Fibroblast of lung (primary cell): Measurements from ENCODE around the gene FSIP1. TPM values are rescaled to one million over a fixed set of nuclear protein-coding genes. Genes with fewer than 3 reads are reported as not detected.
A peak's percentile ranks its signal among the peaks of the same experiment; 100 is the strongest.

Experiments used
- DNase-seq, 2 donors: peaks; one replicate each; pipeline versions ENCODE4 v3.0.0 to v3.0.0-alpha.2; 2010; ENCODE audit warnings: low read depth in 2 of 2
- H2AFZ ChIP-seq: 2 replicates; pipeline ENCODE4 v1.5.1; 2012; ENCODE audit warnings: low read length, control low read depth, inconsistent platforms
- H3K27ac ChIP-seq: 2 replicates; pipeline ENCODE4 v1.5.1; 2011; ENCODE audit warnings: low read length, control low read depth; ENCODE audit not compliant: insufficient read depth
- H3K27me3 ChIP-seq: 2 replicates; pipeline ENCODE4 v1.5.1; 2011; ENCODE audit warnings: mild to moderate bottlenecking, low read length; ENCODE audit not compliant: control insufficient read depth, insufficient read depth
- H3K36me3 ChIP-seq: 2 replicates; pipeline ENCODE4 v1.5.1; 2011; ENCODE audit warnings: low read length; ENCODE audit not compliant: control insufficient read depth, insufficient read depth
- H3K4me1 ChIP-seq: 2 replicates; pipeline ENCODE4 v1.5.1; 2011; ENCODE audit warnings: low read length; ENCODE audit not compliant: control insufficient read depth, insufficient read depth; ENCODE audit errors: extremely low read depth
- H3K4me2 ChIP-seq: 2 replicates; pipeline ENCODE4 v1.5.1; 2011; ENCODE audit warnings: low read length, control low read depth; ENCODE audit not compliant: insufficient read depth; ENCODE audit errors: extremely low read depth
- H3K4me3 ChIP-seq, 4 experiments: fragments of 200-600 bp in 1 of 4; sonication (generic) in 1 of 4; replicated peaks in 1 of 4; 2 replicates each; pipeline ENCODE4 v1.5.1; 2011 to 2016; ENCODE audit warnings: low read length in 4 of 4, low read depth in 3 of 4, mild to moderate bottlenecking in 3 of 4, control low read depth in 2 of 4, inconsistent platforms in 1 of 4, mixed read lengths in 1 of 4; ENCODE audit not compliant: insufficient read depth in 1 of 4; ENCODE audit errors: control extremely low read depth in 1 of 4
- H3K79me2 ChIP-seq: 2 replicates; pipeline ENCODE4 v1.5.1; 2012; ENCODE audit warnings: mild to moderate bottlenecking, low read length, inconsistent platforms; ENCODE audit not compliant: control insufficient read depth, insufficient read depth
- H3K9ac ChIP-seq: 2 replicates; pipeline ENCODE4 v1.5.1; 2011; ENCODE audit warnings: mild to moderate bottlenecking, low read length, control low read depth; ENCODE audit not compliant: insufficient read depth
- H3K9me3 ChIP-seq: 2 replicates; pipeline ENCODE4 v1.5.1; 2012; ENCODE audit warnings: low read depth, low read length; ENCODE audit not compliant: control insufficient read depth, insufficient read depth
- H4K20me1 ChIP-seq: 2 replicates; pipeline ENCODE4 v1.5.1; 2011; ENCODE audit warnings: low read length; ENCODE audit not compliant: control insufficient read depth, insufficient read depth; ENCODE audit errors: extremely low read depth
- CTCF ChIP-seq, 2 donors: IDR thresholded peaks in 1 of 2; conservative IDR thresholded peaks in 1 of 2; 1 replicate in 1 of 2; 2 replicates in 1 of 2; pipeline ENCODE4 v1.5.1; 2011 to 2012; ENCODE audit warnings: low read length in 2 of 2, control low read depth in 1 of 2, inconsistent platforms in 1 of 2, low read depth in 1 of 2, mild to moderate bottlenecking in 1 of 2
- EZH2 ChIP-seq: IDR thresholded peaks from 2 replicates; pipeline ENCODE4 v1.5.1; 2012; ENCODE audit warnings: low read length, control low read depth, mild to moderate bottlenecking; ENCODE audit errors: missing control alignments
- polyA plus RNA-seq, 2 donors: library from polyadenylated mRNA; depleted of rRNA in 1 of 2; stranded (reverse) in 1 of 2; unstranded in 1 of 2; fragments of >200 nt; gene quantifications; 2 replicates each; pipeline ENCODE4 v1.2.1, GENCODE V29; 2011 to 2012; ENCODE audit warnings: missing spikeins in 1 of 2
- total RNA-seq: library from RNA; depleted of rRNA; stranded (reverse); fragments of >200 nt; gene quantifications from 2 replicates; pipeline ENCODE4 v1.2.1, GENCODE V29; 2014

The FSIP1 gene
- total and polyA plus RNA-seq, 2 donors (not counting 1 experiment from before 2014, with no cell fraction given) = 0.50 to 5.1 TPM

DNA sequence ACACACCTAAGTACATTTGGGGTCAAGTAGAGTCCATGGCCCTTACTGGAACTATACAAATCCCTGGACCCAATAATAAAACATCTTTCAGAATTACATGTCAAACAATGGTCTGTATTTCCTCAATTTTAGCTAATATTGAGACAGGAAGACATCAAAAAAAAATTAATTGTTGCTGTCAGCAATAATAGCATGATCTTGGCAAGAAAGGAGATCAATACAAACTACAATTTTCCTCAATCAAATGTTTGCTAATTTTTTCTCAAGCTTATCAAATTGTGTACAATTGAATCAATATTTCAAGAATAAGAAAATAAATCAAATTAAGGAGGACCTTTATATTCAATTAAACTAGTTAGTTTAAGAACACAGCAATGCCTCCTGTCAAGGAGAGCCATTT is 62.6 kb downstream of the FSIP1 start:
- Histone ChIP-seq H3K9ac (no peak overlapping the region), H3K27ac (no peak overlapping the region), H4K20me1 (no peaks in the 10 kb centered on the region), H3K27me3 (no peaks in the 10 kb centered on the region), H3K4me3 (no peak overlapping the region), H3K4me2 (no peak overlapping the region), H2AFZ (no peak overlapping the region), H3K4me1 (no peaks in the 10 kb centered on the region), H3K79me2 (no peaks in the 10 kb centered on the region), H3K36me3 (no peaks in the 10 kb centered on the region), H3K9me3 (no peaks in the 10 kb centered on the region)
- TF ChIP-seq CTCF (conservative IDR thresholded peaks at IDR 0.05 in 1 of 2, IDR thresholded peaks at IDR 0.05 in 1 of 2; ENCODE audit: low read depth in 1 of 2, low read length in 2 of 2) = no peak
- no peak for TF ChIP-seq EZH2
- DNase-seq = no peak

- H4K20me1 ChIP-seq = no peaks in the 10 kb centered on the region
- no peak for TF ChIP-seq CTCF (conservative IDR thresholded peaks at IDR 0.05 in 1 of 2, IDR thresholded peaks at IDR 0.05 in 1 of 2; ENCODE audit: low read depth in 1 of 2, low read length in 2 of 2)
- TF ChIP-seq EZH2 = no peak
- no peak overlapping the region for H2AFZ ChIP-seq
- H3K9me3 ChIP-seq = no peaks in the 10 kb centered on the region
- no peaks in the 10 kb centered on the region for H3K79me2 ChIP-seq
- H3K9ac ChIP-seq = no peak overlapping the region
- no peaks in the 10 kb centered on the region for H3K36me3 ChIP-seq
- DNase-seq = peak in 1 of 2 donors; percentile 10
- H3K4me3 ChIP-seq = no peak overlapping the region
- H3K27me3 ChIP-seq = no peaks in the 10 kb centered on the region
- no peaks in the 10 kb centered on the region for H3K4me1 ChIP-seq
- H3K27ac ChIP-seq = no peak overlapping the region
- no peak overlapping the region for H3K4me2 ChIP-seq
Measured at GRCh38 chr15:39719109-39719508, 63.5 kb downstream of the FSIP1 start.

GRCh38 chr15:39717134-39717533 is 65.5 kb downstream of the FSIP1 start:
- no peak overlapping the region for H3K4me3 ChIP-seq
- no peaks in the 10 kb centered on the region for H4K20me1 ChIP-seq
- no peak overlapping the region for H3K4me2 ChIP-seq
- H2AFZ ChIP-seq = no peak overlapping the region
- no peaks in the 10 kb centered on the region for H3K27me3 ChIP-seq
- H3K36me3 ChIP-seq = no peaks in the 10 kb centered on the region
- no peak overlapping the region for H3K9ac ChIP-seq
- H3K4me1 ChIP-seq = no peaks in the 10 kb centered on the region
- TF ChIP-seq EZH2 (no peak), CTCF (conservative IDR thresholded peaks at IDR 0.05 in 1 of 2, IDR thresholded peaks at IDR 0.05 in 1 of 2; ENCODE audit: low read depth in 1 of 2, low read length in 2 of 2) (no peak)
- no peak for DNase-seq
- H3K9me3 ChIP-seq = no peaks in the 10 kb centered on the region
- H3K27ac ChIP-seq = no peak overlapping the region
- no peaks in the 10 kb centered on the region for H3K79me2 ChIP-seq
